GM18868 (cell line): Measurements from ENCODE around the gene KIF20B.
"Not testable (repeated sequence)": the region's sequence is repeated elsewhere in the genome, so short reads cannot be mapped to it uniquely, and the experiment has no call there.

ENCODE experiments used
- ATAC-seq: cut with Tn5 transposase; IDR thresholded peaks from one replicate; pipeline ENCODE4 v1.9.1; 2021; ENCODE audit warnings: mild to moderate bottlenecking, moderate library complexity; ENCODE audit not compliant: unreplicated experiment

The KIF20B gene

DNA sequence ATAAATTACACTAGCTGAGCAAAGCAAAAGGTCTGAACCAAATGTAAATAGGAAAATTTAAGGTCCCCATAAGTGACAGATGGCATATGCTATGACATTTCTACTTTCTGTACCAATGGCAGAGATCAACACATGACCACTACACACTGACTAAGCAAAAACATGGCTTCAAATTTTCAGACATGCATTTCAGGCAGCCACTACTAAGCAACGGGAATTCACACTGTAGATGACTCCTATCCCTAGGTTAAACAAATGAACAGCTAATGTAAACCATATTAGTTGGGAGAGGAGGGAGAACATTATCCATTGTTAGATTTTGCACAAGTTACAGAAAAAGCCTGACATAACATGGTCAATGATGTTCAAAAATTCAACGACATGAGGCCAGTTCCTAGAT lies 11.4 kb upstream of the KIF20B start:
- ATAC-seq: no peak

DNA sequence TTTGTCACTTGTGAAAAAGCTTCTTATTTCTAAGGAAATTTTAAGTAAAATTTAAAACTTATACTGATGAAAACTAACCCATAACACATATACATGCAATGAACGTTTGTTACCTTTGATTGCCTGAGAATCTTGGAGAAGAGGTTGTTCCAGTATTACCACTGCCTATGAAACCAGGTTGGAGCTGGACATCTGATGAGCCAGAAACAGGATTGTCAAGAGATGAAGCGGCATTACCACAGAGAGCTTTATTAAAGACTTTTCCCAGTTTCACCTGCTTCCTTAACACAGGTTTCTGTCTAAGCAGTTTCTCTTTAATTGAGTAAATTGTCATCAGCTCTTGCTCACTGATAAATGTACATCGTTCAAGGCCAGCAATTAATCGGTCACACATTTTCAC lies 9.0 kb upstream of the KIF20B start:
- ATAC-seq: no peak

DNA sequence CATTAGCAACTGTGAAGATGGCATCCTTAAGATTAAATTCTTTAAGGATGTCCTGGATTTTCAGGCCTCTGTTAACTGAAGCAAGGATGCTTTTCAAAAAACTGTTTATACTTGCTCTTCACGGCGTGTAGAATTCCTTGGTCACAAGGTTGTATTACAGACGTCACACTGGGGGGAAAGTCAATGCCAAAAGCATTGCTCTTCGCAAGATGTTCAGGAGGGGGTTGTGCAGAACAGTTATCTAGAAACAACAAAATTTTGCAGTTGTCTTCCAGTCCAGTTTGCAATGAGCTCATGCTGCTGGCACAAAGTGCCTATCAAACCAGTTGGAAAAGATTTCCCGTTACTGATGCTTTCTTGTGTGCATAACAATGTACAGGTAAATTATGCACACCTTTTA lies 8.2 kb upstream of the KIF20B start:
- ATAC-seq: no peak

DNA sequence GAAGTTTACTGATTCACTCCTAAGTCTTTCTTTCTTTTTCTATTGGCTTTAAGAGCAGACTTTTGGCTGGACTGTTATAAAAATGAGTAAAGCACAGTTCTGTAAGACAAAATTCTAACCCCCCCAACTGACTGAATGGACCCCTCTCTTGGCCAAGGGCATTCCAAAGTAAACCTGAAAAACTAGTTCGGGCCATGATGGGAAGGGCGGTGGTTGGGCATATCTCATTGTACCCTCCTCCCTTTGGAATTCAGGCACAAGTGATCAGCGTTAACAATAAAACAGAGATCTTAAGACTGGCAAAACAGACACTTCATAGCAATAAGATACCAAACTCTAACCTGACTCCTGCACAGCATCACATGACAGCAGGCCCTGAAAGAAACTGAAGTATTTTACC lies 6.1 kb upstream of the KIF20B start:
- no peak for ATAC-seq

DNA sequence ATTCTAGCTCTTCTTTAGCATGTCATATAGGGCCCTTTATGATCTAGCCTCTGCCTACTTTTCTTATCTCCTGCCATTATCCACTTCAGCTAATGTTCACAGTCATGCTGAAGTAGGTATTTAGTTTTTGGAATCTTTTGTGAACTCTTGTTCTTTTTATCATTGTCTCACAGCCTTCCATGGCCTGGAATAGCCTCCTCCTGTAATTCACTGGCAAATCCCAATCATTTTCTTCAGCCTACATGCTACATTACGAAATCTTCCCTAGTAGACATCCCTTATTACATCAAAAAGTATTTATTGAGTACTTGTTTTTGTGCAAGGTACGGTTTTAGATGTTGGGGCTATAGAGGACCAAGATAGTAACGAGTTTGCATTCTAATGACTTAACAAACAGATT lies 3.4 kb upstream of the KIF20B start:
- ATAC-seq: no peak

DNA sequence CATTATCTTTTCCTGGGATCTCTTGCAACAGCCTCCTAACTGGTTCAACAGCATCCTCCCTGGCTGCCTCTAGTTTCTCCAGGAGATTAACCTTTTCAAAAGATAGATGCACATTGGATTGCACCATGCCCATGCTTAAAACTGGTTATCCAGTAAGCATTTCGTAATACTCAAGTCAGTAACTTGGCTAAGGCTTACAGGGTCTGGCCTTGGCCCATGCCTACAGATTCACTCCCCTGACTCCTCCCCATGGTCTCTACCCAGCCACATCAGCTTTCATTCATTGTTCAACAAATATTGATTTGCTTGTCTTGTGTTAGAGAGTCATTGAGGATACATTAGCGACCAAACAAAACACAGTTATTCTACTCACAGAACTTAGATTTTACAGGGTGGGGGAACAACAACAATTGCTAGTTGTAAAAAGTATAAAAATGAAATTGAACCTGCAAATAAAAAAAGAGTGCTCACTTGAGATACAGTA lies 1.8 kb upstream of the KIF20B start:
- ATAC-seq: no peak

DNA sequence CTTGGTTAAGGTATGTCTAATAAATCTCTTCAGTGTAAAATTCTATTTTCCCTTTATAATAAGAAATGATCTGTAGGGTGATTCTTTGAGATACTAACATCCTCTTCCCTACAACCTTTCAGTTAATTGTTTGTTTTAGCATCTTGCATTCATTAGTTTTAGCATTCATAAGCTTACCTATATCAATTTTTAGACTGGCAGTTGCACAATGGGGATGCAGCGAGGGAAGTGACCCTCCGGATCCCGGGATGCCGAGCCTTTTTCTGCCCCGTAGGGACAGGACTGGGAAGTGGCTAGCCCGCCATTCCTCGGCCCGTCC lies 508 bp upstream of the KIF20B start:
- ATAC-seq: no peak

DNA sequence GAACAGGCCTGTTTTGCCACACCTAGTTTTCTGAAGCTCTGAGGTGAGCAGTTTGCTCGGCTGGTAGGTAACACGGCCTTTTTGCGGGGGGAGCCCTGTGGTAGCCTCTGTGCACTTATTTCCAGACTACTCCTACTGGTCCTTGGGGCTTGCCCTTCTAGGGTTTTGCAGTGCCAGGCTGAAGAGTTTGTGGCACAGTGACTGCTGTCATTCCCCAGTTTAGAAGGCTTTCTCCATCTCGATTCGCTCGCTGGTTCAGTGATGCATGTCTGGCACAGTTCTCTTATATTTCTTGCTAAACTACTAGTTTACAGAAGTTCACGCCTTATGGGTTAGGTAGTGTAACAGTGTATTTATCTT lies 711 bp downstream of the KIF20B start:
- no peak for ATAC-seq

DNA sequence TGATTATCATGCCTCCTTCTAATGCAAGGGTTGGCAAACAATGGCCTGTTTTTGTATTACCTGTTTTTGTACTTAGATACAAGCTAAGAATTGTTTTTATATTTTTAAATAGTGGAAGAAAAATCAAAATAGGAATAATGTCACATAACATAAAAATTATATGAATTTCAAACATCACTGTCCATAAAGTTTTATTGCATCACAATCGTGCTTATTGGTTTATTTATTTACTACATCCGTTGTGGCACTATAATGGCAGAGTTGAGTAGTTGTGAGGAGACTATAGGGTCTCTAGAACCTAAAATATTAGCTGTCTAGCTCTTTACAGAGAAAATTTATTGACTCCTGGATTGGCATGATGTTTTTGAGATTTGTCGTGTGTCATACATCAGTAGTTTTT lies 4.1 kb downstream of the KIF20B start:
- ATAC-seq: no peak

DNA sequence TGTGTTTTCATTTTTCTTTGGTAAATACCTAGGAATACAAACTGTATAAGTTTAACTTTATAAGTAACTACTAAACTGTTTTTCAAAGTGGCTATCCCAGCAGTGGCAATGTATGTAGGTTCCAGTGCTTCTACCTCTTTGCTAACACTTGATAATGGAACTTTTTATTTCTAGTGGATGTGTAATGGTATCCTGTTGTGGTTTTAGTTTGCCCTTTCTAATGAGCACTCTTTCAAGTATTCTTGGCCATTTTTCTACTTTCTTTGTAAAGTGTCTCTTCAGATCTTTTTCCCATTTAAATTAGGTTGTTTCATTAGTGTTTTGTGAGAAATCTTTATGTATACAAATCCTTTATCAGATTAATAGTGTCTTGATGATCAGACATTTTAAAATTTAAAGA lies 4.6 kb downstream of the KIF20B start:
- no peak for ATAC-seq

DNA sequence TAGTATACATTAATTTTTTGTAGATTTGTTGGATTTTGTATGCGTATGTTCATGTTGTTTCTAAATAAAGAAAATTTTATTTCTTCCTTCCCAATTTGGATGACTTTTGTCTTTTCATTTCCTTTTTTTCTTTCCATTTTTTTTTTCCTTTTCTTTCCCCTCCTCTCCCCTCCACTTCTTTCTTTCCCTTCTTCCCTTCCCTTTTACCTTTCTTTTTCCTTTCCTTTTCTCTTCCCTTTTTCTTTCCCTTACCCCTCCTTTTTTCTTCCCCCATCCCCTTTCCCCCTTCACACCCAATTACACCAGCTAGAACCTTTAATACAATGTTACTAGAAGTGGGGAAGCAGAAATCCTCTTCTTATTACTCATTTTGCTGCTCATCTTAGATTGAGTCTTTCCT lies 6.0 kb downstream of the KIF20B start:
- ATAC-seq: no peak

DNA sequence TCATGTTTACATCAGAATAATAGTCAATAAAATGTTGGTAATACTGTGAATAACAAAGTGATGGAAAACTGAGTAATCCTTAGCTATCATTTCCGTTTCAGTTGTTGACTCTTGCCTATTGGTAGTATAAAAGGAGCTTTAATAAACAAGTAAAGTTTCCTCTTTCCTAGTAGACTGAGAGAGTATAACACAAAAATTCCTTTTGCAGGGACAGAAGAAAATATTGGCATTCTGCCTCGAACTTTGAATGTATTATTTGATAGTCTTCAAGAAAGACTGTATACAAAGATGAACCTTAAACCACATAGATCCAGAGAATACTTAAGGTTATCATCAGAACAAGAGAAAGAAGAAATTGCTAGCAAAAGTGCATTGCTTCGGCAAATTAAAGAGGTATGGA lies 9.4 kb downstream of the KIF20B start:
- ATAC-seq: no peak

DNA sequence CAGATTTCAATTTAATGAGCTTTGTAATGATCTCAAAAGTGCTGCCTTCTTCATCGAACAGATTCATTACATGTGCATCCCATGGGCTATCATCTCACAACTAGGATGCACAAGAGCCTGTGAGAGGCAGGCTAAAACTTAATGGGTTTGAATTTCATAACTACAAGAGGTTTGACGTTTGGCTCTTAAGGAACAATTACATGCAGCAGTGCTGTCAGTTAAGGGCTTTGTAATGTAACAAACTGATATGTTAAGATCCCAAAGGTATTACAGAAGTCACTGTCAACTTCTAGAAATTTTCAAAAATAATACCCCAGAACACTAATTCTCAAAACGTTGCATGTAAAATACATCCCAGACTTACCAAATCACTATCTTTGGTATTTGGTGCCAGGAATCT lies 33.2 kb downstream of the KIF20B start:
- no peak for ATAC-seq

DNA sequence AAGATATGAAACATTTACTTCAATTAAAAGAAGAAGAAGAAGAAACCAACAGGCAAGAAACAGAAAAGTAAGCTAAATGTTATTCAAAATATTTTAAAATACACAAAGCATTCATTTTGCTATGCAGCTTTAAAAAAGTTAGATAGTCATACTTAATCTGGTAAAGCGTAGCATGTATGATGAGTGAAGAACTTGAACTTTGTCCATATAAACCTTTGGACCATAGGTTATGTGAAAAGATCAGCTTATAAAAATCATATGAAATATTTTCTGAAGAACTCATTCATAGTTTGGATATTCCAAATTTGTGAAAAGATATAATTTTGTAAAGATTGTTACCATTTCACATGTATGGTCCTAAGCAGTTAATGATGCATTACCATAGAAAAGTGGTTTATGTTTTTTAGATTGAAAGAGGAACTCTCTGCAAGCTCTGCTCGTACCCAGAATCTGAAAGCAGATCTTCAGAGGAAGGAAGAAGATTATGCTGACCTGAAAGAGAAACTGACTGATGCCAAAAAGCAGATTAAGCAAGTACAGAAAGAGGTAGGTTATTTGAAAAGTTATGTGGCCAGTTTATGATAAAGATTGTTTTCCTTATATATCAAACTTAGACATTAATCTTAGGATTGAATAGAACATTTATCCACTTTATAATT lies 37.3 kb downstream of the KIF20B start:
- ATAC-seq: peak; percentile 95

DNA sequence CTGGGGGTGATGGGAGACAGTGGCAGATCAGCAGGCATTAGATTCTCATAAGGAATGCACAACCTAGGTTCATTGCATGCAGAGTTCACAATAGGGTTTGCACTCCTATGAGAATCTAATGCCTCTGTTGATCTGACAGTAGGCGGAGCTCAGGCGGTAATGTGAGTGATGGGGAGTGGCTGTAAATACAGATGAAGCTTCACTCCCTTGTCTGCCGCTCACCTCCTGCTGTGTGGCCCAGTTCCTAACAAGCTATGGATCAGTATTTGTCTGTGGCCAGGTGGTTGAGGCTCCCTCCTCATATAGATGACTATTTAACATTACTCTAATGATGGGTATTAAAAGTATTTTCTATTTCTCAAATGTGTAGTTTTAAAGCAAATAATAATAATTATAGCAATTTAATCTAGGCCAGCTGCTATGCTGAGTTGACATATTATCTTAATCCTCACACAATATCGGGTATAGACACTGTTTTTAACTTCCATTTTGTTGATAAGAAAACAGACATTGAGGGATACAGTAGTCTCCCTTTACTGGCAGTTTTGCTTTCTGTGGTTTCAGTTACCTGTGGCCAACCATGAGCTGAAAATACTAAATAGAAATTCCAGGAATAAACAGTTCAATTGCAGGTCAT lies 39.9 kb downstream of the KIF20B start:
- no peak for ATAC-seq

DNA sequence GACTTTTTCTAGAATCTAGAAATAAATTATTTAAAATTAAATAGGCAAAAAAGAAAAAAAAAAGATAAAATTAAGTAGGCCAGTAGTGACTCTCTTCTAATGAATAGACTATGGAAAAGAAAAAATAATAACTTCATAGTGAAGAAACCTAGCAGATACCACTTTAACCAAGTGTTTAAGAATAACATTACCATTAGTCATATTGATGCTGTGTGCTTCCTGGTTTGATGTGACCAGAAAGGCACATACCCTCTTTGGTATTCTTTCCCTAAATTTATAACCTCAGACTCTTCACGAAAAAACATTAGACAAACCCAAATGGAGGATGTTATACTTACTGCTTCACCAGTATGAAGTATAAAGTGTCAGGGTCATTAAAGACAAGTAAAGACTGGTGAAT lies 42.6 kb downstream of the KIF20B start:
- no peak for ATAC-seq

DNA sequence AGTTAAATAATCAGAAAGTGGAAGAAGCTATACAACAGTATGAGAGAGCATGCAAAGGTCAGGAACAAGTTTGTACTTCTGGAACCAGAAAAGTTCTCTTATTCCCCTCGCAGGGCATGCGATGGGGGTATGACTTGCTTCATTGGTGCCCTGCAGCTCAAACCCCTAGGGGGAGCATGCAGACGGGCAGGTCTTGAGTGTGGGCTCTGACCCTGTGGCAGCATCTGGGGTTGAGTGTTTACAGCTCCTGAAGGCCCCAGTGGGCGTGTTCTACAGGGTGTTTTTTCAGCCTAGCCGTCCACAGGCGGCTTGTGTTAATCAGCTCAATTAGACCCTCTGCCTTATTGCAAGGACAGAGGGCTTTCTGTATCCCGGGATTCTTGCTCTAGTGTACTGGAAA lies 44.5 kb downstream of the KIF20B start:
- no peak for ATAC-seq

DNA sequence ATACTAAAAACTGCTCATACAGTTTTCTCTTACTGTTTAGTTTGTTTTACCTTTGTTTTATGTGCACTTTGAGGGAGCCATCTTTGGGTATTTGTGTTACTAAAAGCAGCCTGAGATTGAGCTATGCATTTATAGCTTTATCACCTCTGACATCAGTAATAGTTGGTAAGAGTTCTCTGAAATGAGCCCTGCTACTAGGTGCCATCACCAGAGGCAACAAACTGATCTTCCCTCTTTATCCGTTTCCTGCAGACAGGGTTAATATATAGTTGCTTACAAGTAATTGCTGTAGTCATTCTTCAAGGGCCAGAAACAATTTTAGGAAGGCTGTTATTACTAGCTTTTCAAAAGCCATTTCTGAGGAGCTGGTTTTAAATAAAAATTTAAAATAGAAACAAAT lies 49.1 kb downstream of the KIF20B start:
- ATAC-seq: no peak

DNA sequence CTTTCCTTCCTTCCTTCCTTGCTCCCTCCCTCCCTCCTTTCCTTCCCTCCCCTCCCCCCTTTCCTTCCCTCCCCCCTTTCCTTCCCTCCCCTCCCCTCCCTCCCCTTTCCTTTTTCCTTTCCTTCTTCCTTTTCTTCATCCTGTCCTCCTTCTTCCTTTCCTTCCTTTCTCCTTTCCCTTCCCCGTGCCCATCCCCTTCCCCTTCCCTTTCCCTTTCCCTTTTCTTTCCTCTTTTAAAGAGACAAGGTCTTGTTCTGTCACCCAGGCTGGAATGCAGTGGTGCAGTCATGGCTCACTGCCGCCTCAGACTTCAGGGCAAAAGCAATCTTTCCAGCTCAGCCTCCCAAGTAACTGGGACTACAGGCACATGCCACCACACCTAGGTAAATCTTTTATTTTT lies 54.0 kb downstream of the KIF20B start:
- ATAC-seq: no peak

DNA sequence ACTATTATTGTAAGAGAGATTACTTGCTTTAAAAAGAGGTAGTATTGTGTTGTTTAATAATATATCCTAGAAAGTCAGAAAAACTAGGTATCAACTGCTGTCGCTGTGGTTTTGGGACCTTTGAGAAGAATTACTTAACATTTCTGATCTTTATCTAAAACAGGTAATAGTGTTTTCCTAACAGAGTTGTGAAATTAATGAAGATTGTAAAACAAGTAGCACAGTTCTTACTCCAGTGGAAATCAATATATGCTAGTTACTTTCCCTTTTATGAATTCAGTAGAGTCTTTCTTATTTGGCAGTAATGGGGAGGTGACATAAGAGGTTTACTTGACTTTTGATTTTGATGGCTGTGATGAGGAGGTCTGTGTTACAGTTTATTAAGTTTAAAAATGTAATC lies 58.1 kb downstream of the KIF20B start:
- ATAC-seq: no peak

DNA sequence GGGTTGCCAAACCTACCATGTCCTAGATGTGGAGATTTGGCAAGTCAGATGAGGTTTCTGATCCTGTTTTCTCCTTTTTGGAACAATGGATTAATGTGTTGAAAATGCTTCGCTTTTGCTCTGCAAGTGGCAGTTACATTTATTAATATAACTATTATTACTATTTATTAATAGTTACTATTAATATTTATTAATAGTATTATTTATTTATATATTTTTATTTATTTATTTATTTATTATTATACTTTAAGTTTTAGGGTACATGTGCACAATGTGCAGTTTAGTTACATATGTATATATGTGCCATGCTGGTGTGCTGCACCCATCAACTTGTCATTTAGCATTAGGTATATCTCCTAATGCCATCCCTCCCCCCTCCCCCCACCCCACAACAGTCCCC lies 62.3 kb downstream of the KIF20B start:
- ATAC-seq: not testable (repeated sequence)

DNA sequence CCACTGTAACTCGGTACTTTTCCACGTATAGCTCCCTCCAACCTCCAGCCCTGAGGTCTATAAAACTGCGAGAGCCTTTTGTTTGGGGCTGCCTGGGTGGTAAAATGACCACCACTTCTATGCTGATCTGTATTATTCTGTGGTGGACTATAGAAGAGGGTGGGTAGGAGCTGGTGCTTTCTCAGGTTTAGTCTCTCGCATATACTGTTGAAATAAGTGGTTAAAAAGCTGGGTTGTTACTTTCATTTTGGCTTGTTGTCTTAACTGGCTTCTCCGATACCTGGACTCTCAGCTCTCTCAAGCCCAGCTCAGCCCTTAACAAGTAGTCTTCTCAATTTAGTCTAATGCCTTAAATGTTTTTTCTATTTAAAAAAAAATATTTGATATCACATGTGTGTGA lies 70.3 kb downstream of the KIF20B start:
- ATAC-seq: no peak

DNA sequence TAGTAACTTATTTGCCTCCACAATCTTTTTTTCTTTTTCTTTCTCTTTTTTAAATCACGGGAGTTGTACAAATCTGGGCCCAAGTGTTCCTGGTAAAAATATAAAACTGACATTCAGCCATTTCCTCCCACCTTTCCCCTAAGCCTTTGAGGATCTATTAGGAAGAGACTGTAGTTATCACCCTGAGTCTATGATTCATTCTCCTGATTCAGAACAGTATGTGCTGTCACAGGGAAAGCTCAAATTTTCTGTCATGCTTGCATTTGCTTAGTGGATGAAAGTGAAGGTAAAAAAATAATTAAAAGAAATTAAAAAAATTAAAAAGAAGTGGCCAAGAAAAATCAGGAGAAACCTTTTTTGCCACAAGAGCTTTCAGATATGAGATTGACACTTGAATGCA lies 71.7 kb downstream of the KIF20B start:
- no peak for ATAC-seq
